Eye (tissue), 1 donor: ENCODE measurements around the gene SUV39H1.
A peak's percentile ranks its signal among the peaks of the same experiment; 100 is the strongest.
"Not testable (repeated sequence)": the region's sequence is repeated elsewhere in the genome, so short reads cannot be mapped to it uniquely, and the experiment has no call there.

Experiments used
- DNase-seq: peaks from one replicate; pipeline ENCODE4 v3.0.0-alpha.2; 2015

Gene SUV39H1, protein sequence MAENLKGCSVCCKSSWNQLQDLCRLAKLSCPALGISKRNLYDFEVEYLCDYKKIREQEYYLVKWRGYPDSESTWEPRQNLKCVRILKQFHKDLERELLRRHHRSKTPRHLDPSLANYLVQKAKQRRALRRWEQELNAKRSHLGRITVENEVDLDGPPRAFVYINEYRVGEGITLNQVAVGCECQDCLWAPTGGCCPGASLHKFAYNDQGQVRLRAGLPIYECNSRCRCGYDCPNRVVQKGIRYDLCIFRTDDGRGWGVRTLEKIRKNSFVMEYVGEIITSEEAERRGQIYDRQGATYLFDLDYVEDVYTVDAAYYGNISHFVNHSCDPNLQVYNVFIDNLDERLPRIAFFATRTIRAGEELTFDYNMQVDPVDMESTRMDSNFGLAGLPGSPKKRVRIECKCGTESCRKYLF

DNA sequence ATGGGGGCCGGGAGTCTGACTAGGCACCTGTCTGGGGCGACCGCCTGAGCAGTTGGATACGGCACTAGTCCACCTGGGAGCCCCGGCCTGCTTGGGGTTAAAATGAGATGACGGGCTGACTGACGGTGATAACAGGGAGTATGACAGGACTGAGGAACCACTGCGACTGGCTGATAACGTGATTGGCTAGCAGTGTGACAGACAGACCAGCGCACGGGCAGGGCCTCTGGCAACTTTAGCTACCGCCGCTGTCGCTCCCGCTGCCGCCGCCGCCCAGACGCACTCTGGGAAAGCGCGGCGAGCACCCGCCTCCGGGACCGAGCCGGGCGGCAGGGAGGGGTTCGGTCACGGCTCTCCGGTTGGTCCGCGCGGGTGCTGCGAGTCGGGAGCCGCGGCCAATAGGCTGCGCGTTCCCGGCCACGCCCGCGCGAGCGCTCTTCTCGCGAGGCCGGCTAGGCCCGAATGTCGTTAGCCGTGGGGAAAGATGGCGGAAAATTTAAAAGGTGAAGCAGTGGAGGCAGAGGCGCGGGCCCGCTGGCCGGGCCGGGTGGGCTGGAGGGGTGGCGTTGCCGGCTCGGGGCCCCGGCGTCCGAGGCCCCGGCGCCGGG is at the start of gene SUV39H1:
Gene SUV39H1 (plus strand): TSS at position 434 of the 608 bp plus-strand sequence. CDS start 51 bp downstream, at position 485.
- peak; percentile 90 for DNase-seq

DNA sequence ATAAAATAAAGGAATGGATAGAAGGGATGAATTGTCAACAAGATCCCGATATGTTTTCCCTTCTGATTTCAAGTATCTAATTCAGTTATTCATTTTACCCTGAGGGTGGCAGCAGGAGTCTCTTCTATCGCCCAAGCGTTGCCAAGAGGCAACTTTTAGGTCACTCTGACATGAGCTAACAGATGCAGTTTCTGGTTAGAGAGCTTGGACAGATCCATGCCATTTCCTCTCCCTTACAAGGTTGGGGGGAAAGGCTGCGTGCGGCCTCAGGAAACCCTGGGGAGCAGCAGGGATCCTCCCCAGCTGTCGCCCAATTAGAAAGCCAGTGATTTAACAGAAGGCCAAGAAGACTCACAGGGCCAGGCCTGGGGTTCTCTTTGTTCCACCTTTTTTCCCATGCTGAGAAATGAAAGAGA is 48.2 kb upstream of the SUV39H1 start:
- peak; percentile 77 for DNase-seq

DNA sequence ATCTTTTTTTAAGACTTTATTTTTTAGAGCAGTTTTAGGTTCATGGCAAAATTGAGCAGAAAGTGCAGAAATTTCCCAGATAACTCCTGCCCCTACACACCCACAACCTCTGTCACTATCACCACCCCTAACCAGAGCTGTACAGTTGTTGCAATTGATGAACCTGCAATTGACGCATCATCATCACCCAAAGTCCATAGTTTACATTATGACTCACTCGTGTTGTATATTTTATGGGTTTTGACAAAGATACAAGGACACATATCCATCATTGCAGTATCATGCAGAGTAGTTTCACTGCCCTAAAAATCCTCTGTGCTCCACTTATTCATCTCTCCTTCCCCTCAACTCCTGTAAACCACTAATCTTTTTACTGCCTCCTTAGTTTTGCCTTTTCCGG is 47.4 kb upstream of the SUV39H1 start:
- DNase-seq, result no peak

DNA sequence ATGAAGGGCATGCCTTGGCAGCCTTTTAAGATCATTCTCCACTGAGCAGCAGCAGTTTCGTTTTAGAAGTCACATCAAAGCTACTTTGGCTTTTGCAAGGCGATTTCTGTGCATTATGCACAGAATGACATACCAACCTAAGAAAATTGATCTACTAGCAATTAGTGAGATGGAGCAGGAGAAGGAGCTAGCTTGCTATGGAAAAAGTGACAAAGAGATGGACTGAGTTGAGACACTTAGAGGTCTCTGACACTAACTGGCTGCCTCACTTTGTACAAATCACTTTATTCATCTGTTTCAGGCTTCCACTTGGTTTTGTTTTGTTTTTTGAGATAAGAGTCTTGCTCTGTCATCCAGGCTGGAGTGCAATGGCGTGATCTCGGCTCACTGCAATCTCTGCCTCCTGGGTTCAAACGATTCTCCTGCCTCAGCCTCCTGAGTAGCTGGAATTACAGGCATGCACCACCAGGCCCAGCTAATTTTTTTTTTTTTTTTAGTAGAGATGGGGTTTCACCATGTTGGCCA is 44.4 kb upstream of the SUV39H1 start:
- DNase-seq, result not testable (repeated sequence)

DNA sequence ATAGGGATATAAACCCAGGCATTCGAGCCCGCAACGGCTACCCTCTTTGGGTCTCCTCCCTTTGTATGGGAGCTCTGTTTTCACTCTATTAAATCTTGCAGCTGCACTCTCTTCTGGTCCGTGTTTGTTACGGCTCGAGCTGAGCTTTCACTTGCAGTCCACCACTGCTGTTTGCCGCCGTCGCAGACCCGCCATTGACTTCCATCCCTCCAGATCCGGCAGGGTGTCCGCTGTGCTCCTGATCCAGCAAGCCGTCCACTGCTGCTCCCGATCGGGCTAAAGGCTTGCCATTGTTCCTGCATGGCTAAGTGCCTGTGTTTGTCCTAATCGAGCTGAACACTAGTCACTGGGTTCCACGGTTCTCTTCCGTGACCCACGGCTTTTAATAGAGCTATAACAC is 41.8 kb upstream of the SUV39H1 start:
- DNase-seq, result not testable (repeated sequence)

DNA sequence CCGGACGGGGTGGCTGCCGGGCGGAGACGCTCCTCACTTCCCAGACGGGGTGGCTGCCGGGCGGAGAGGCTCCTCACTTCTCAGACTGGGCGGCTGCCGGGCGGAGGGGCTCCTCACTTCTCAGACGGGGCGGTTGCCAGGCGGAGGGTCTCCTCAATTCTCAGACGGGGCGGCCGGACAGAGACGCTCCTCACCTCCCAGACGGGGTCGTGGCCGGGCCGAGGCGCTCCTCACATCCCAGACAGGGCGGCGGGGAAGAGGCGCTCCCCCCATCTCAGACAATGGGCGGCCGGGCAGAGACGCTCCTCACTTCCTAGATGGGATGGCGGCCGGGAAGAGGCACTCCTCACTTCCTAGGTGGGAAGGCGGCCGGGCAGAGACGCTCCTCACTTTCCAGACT is 36.8 kb upstream of the SUV39H1 start:
- DNase-seq, result not testable (repeated sequence)

DNA sequence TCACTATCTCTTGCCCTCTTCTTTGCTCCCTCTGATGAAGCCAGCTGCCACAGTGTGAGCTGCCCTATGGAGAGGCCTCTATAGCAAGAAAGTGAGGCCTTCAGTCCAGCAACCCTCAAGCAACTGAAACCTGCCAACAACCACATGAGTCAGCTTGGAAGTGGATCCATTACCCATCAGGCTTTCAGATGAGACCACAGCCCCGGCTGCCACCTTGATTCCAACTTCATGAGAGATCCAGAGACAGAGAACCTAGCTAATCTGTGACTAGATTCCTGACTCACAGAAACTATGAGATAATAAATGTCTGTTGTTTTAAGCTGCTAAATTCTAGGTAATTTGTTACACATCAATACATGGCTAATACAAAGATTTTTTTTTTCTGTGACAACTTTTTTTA is 33.3 kb upstream of the SUV39H1 start:
- no peak for DNase-seq

DNA sequence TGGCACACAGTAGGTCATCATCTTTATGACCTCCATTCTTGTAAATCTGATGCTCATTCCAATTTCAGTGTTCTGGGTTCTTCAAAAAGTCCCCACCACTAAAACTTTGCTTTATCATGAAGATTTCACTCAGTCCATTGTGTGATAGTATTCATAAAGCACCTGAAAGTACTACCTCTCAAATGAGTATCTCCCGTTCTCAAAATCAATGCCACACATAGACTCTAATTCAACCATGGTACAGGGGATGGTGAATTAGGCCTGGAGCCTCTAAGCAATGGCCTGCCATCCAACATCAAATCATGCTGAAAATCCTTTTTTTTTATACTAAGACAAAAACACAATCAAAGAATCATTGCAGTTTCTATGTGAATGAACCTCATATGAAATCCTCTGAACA is 32.4 kb upstream of the SUV39H1 start:
- DNase-seq, result no peak

DNA sequence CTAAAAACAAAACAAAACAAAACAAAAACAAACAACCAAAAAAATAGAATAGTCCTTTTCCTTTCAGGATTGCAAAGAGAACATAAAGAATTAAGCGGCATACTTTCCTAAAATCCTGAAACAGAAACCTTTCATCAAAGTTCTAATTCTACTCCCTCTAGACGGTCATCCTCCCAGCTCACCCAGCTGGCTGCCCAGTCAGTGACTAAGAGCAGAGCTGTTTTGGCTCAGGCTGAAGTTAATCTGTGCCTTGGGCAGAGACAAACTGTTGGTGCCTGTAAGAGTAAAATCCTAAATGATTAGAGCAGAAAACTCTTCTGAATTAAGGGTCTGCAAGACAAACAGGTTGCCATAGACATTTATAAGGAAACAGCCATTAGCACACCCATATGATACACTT is 30.5 kb upstream of the SUV39H1 start:
- no peak for DNase-seq

DNA sequence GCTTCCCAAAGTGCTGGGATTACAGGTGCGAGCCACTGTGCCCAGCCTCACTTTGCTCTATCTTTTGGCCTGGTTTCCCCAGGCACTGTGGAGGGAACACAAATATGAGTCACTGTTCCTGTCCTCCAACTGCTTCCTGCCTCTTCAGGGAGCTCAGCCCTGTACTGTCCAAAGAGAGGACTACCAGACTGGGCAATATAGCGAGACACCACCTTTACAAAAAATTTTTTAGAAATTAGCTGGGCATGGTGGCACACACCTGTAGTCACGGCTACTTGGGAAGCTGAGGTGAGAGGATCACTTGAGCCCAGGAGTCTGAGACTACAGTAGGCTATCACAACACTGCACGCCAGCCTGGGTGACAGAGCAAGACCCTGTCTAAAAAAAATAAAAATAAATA is 29.9 kb upstream of the SUV39H1 start:
- DNase-seq, result no peak

DNA sequence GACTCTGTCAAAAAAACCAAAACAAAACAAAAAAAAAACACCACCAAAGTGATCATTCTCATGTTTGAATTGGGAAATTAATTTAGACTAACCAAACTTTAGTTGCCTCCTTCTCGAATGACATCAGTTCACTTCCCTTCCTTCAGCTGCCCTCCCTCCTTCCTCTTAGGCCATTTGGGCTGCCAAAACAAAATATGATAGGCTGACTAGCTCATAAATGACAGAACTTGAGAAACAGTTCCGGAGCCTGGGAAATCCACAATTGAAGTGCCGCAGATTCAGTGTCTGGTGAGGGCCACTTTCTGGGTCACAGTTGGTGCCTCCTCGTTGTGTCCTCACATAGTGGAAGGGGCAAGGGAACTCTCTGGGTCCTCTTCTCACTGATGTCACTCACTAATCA is 29.0 kb upstream of the SUV39H1 start:
- DNase-seq, result no peak

DNA sequence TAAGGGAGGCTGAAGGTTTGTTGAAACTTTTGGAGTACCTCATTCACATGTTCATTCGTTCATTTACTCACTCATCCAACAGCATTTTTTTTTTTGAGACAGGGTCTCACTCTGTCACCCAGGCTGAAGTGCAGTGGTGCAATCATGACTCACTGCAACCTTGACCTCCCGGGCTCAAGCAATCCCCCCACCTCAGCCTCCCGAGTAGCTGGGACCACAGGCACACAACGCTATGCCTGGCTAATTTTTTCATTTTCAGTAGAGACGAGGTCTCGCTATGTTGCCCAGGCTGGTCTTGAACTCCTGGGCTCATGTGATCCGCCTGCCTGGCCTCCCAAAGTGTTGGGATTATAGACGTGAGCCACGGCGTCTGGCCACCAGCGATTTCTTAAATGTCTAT is 28.3 kb upstream of the SUV39H1 start:
- DNase-seq, result not testable (repeated sequence)

DNA sequence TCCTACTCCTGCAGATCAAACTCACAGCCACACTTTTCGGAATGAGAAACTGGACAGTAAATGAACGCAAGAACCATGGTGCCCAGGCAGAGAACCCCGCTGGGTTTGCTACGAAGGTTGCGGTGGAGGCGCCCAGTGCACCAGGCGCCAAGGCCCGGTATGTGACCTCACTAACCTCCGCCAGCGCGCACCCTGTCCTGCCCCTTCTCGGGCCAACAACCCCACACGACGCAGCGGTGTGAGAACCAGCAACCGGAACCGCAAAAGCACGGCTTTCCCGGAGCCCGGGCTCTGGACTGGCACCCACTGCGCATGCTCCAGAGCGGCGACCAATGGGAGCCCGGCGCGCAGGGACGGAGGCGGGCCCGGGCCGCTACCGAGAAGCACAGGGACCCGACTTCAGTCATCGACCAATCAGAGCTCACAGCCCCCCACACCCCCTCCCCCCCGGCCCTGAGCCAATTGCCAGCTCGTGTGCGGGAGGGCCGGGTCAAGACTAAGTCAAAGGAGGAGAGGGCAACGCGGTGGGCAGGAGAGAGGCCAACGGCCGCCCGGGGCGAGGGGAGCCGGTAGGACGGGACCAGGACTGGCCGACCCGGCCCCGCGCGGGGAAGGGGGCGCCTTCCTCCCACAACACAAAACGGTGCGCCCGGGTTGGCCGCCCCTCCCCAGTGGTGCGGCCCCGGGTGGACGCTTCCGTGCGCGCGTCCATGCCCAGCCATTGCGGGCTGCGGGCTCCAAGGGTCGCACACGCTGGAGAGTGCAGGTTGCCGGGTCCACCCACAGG is 20.2 kb upstream of the SUV39H1 start:
- peak; percentile 93 for DNase-seq

DNA sequence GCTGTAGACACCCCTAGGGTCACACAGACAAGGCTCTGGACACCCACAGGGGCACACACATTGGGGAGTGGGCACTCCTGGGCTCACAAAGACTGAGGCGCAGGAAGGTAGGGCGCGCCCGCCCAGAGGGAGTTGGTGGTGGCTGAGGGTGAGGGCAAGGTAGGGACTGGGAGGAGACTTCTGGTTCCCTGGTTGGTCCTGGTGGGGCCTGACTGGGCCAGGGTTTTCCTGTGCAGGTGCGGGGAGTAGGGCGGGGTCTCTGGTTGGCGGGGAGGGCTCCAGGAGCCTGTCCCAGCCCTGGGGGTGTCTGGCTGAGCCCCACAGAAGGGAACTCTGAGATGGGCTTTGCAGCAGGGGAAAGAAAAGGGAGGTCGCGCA is 19.7 kb upstream of the SUV39H1 start:
- no peak for DNase-seq

DNA sequence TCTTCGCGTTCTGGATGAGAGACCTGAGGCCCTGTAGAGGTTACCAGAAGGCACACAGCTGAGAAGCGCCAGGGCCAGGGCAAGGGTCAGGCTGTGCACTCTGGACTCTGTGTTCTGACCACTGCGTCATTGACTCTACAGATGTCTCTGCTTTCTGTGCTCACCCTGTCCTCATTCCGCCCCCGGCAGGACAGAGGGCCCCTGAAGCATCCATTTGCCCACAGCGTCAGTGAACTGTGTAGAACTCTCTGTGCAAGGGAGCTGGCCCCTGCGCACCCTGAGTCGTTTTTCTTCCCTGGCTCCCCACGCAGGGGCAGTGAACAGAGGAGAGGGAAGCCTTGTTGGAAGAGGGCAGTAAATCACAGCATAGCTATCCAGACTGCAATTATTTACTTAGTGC is 19.0 kb upstream of the SUV39H1 start:
- DNase-seq, result peak; percentile 17

DNA sequence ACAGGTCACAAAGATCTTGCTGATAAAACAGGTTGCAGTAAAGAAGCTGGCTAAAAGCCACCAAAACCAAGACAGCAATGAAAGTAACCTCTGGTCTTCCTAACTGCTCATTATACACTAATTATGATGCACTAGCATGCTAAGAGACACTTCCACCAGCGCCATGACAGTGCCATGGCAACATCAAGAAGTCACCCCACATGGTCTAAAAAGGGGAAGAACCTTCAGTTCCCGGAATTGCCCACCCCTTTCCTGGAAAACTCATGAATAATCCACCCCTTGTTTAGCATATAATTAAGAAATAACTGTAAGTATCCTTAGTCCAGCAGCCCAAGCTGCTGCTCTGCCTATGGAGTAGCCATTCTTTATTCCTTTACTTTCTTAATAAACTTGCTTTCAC is 16.1 kb upstream of the SUV39H1 start:
- DNase-seq, result not testable (repeated sequence)

DNA sequence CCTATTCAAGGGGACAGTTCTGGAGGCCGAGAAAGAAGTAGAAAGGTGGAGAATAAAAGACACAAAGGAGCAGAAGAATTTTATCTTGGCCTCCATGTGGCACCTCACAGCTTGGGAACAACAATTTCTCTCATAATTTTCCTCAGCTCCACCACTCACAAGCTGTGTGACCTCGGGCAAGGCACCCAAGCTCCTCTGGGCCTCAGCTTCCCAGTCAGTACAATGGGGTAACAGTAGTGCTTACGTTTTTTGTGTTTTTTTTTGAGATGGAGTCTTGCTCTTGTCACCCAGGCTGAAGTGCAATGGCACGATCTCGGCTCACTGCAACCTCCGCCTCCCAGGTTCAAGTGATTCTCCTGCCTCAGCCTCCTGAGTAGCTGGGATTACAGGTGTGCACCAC is 15.6 kb upstream of the SUV39H1 start:
- DNase-seq, result not testable (repeated sequence)

DNA sequence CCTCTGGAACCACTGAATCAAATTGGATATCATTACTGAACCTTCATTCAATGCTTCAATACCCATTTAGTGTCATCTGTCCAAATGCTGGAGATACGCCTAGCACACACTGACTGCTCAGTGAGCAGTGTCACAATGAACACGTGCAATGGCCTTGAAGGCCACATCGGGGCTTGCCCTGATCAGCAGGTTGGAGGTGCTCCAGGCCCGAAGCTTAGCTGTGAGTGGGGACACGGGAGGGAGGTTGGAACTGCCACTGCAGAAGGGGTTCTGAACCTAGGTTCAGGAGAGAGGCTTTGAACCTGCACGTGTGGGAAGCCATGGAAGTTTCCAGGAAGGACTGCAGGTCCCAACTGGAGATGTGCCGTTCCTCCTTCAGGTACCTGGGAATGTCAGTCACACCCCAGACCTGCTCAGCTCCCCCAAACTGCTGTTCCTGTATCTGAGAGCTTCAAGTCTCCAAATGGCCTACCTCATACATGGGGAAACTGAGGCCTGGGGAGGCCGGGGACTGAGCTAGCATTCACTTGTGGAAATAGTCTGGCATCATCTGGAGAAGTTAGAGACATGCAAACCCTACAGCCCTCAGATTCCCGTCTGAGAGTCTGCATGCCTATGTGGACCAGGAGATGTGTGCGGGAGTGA is 14.9 kb upstream of the SUV39H1 start:
- no peak for DNase-seq

DNA sequence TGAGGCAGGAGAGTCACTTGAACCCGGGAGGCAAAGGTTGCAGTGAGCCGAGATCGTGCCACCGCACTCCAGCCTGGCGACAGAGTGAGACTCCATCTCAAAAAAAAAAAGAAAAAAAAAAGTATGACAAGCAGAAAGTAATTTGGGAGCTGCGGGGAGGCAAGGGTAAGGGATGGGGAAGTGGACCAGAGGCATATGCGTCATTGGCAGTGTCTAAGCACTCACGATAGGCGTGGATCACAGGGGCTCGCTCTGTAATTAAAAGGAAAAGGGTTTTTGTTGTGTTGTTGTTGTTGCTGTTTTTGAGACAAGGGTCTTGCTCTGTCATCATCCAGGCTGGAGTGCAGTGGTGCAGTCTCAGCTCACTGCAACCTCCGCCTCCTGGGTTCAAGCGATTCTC is 13.7 kb upstream of the SUV39H1 start:
- DNase-seq, result not testable (repeated sequence)

DNA sequence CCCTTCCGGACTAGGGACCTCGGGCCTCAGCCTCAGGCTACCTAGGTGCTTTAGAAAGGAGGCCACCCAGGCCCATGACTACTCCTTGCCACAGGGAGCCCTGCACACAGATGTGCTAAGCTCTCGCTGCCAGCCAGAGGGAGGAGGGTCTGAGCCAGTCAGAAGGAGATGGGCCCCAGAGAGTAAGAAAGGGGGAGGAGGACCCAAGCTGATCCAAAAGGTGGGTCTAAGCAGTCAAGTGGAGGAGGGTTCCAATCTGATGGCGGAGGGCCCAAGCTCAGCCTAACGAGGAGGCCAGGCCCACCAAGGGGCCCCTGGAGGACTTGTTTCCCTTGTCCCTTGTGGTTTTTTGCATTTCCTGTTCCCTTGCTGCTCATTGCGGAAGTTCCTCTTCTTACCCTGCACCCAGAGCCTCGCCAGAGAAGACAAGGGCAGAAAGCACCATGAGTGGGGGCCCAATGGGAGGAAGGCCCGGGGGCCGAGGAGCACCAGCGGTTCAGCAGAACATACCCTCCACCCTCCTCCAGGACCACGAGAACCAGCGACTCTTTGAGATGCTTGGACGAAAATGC is 13.0 kb upstream of the SUV39H1 start, which contains the start of gene WAS:
Gene WAS (plus strand): TSS at position 389 of the 572 bp plus-strand sequence. CDS start 55 bp downstream, at position 444.
- DNase-seq, result no peak

DNA sequence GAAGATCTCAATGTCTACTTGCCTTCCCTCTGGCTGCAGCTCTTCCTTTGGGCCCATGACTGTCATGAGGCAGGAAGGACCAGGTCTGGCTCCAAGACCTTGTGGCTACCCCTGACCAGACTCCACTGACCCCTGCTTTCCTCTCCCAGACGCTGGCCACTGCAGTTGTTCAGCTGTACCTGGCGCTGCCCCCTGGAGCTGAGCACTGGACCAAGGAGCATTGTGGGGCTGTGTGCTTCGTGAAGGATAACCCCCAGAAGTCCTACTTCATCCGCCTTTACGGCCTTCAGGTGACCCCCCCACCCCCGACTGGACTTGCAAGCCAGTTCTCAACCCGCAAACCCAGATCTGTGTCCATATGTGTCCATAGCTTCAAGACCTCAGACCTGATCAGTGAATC is 12.4 kb upstream of the SUV39H1 start:
- no peak for DNase-seq

DNA sequence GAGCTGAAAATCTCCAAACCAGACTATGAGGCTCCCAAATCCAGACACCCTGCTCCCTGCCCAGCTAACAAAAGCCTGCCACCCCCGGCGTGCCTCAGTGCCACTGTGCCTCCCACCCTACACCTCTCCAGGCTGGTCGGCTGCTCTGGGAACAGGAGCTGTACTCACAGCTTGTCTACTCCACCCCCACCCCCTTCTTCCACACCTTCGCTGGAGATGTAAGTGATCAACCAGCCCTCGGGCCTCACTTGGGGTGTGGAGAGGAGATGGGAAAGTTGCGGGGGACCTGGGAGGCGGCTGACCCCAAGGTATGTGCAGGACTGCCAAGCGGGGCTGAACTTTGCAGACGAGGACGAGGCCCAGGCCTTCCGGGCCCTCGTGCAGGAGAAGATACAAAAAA is 11.1 kb upstream of the SUV39H1 start:
- DNase-seq, result no peak
